Neural crest cell (in vitro differentiated cells): ENCODE measurements around the gene CAMK2D. TPM values are rescaled to one million over a fixed set of nuclear protein-coding genes. Genes with fewer than 3 reads are reported as not detected.

Experiments
- DNase-seq: peaks from one replicate; pipeline ENCODE4 v3.0.0; 2021; ENCODE audit warnings: low read depth, mixed read lengths, low spot score
- H3K27ac Mint-ChIP-seq: one replicate; pipeline ENCODE4 v1.8.0; 2021; ENCODE audit warnings: mild to moderate bottlenecking, mixed read lengths; ENCODE audit not compliant: unreplicated experiment
- H3K27me3 Mint-ChIP-seq: 2 replicates; pipeline ENCODE4 v1.8.0; 2021; ENCODE audit warnings: low read depth, mild to moderate bottlenecking, mixed read lengths
- H3K36me3 Mint-ChIP-seq: 2 replicates; pipeline ENCODE4 v1.8.0; 2021; ENCODE audit warnings: low read depth, mild to moderate bottlenecking, mixed read lengths
- H3K4me1 Mint-ChIP-seq: 2 replicates; pipeline ENCODE4 v1.8.0; 2021; ENCODE audit warnings: mixed read lengths
- H3K4me3 Mint-ChIP-seq: one replicate; pipeline ENCODE4 v1.8.0; 2021; ENCODE audit warnings: mild to moderate bottlenecking, mixed read lengths
- H3K9me3 Mint-ChIP-seq: 2 replicates; pipeline ENCODE4 v1.8.0; 2021; ENCODE audit warnings: mixed read lengths
- CTCF ChIP-seq: fragments of 200-600 bp; sonication (generic); conservative IDR thresholded peaks from 2 replicates; pipeline ENCODE4 v1.5.0; 2021; ENCODE audit warnings: antibody characterized with exemption, mild to moderate bottlenecking
- total RNA-seq: library from RNA; stranded (reverse); gene quantifications from 2 replicates; pipeline ENCODE4 v1.2.1, GENCODE V29; 2021

CAMK2D gene
- total RNA-seq, 1 donor from 2014 or later = 33.7 TPM

- TF ChIP-seq CTCF = no peak
- no peak for DNase-seq
- Mint-ChIP-seq H3K27ac (no peak overlapping the region), H3K27me3 (no peaks in the 10 kb centered on the region), H3K4me1 (peaks cover 9% of the 10 kb centered on the region), H3K4me3 (no peak overlapping the region), H3K36me3 (no peaks in the 10 kb centered on the region), H3K9me3 (no peaks in the 10 kb centered on the region)
These were observed 197.7 kb downstream of the CAMK2D start for GRCh38 chr4:113563691-113564378.

- DNase-seq = no peak
- Mint-ChIP-seq H3K27me3 (no peaks in the 10 kb centered on the region), H3K9me3 (no peaks in the 10 kb centered on the region), H3K36me3 (no peaks in the 10 kb centered on the region), H3K4me1 (peaks cover 7% of the 10 kb centered on the region), H3K27ac (no peak overlapping the region), H3K4me3 (no peak overlapping the region)
- TF ChIP-seq CTCF = no peak
These were observed 199.8 kb downstream of the CAMK2D start for GRCh38 chr4:113561758-113562157.

- peak overlapping the region; percentile 29 for H3K27ac Mint-ChIP-seq
- H3K27me3 Mint-ChIP-seq = no peaks in the 10 kb centered on the region
These were observed 200.4 kb downstream of the CAMK2D start for GRCh38 chr4:113561092-113561491.

GRCh38 chr4:113560579-113560978 lies 201.0 kb downstream of the CAMK2D start:
- Mint-ChIP-seq H3K36me3 (no peaks in the 10 kb centered on the region), H3K27me3 (no peaks in the 10 kb centered on the region), H3K9me3 (no peaks in the 10 kb centered on the region), H3K27ac (peak overlapping the region; percentile 29), H3K4me1 (no peaks in the 10 kb centered on the region), H3K4me3 (no peak overlapping the region)
- DNase-seq = no peak
- no peak for TF ChIP-seq CTCF

More at GRCh38 chr4:113561092-113561491, 200.4 kb downstream of the CAMK2D start:
- DNase-seq = no peak
- no peak for TF ChIP-seq CTCF
- H3K4me1 Mint-ChIP-seq = peaks cover under 1% of the 10 kb centered on the region
- no peak overlapping the region for H3K4me3 Mint-ChIP-seq
- H3K36me3 Mint-ChIP-seq = no peaks in the 10 kb centered on the region
- H3K9me3 Mint-ChIP-seq = no peaks in the 10 kb centered on the region

- Mint-ChIP-seq H3K4me3 (no peak overlapping the region), H3K36me3 (no peaks in the 10 kb centered on the region), H3K9me3 (no peaks in the 10 kb centered on the region), H3K27ac (no peak overlapping the region), H3K4me1 (no peaks in the 10 kb centered on the region), H3K27me3 (no peaks in the 10 kb centered on the region)
- no peak for DNase-seq
- TF ChIP-seq CTCF = no peak
These were observed 201.6 kb downstream of the CAMK2D start for GRCh38 chr4:113559947-113560346.
